HepG2 (cell line): ENCODE results near the gene TSHZ2. TPM values are rescaled to one million over a fixed set of nuclear protein-coding genes. Genes with fewer than 3 reads are reported as not detected.

ENCODE experiments used
- CENPT ChIP-seq: sonication (generic); formaldehyde crosslinking; IDR thresholded peaks from 2 replicates; pipeline ENCODE4 v1.8.0; 2022; ENCODE audit warnings: low read depth, mild to moderate bottlenecking, moderate library complexity, missing genetic modification reagents
- HOXA5 ChIP-seq: sonication (generic); formaldehyde crosslinking; IDR thresholded peaks from 2 replicates; pipeline ENCODE4 v1.4.0; 2020; ENCODE audit warnings: missing genetic modification reagents
- JUN ChIP-seq: sonication (generic); formaldehyde crosslinking; IDR thresholded peaks from 2 replicates; pipeline ENCODE4 v1.4.0; 2020; ENCODE audit warnings: mild to moderate bottlenecking, missing genetic modification reagents
- PITX1 ChIP-seq: sonication (generic); formaldehyde crosslinking; IDR thresholded peaks from 2 replicates; pipeline ENCODE4 v1.5.1; 2020; ENCODE audit warnings: mild to moderate bottlenecking, missing genetic modification reagents
- RARA ChIP-seq: IDR thresholded peaks from 2 replicates; pipeline ENCODE4 v1.6.1; 2016; ENCODE audit warnings: missing genetic modification reagents, missing compliant biosample characterization
- TRIM24 ChIP-seq: sonication (generic); formaldehyde crosslinking; IDR thresholded peaks from 2 replicates; pipeline ENCODE4 v1.8.0; 2022; ENCODE audit warnings: mild to moderate bottlenecking, missing genetic modification reagents
- ZNF264 ChIP-seq: sonication (generic); formaldehyde crosslinking; IDR thresholded peaks from 2 replicates; pipeline ENCODE4 v1.4.0; 2020; ENCODE audit warnings: missing genetic modification reagents
- ZNF562 ChIP-seq: sonication (generic); formaldehyde crosslinking; IDR thresholded peaks from 2 replicates; pipeline ENCODE4 v1.8.0; 2022; ENCODE audit warnings: missing genetic modification reagents, borderline replicate concordance
- polyA plus RNA-seq, 8 experiments: library from polyadenylated mRNA; depleted of rRNA in 3 of 8; stranded (reverse) in 7 of 8; unstranded in 1 of 8; fragments of >200 nt; fragmentation: Illumina TruSeq in 4 of 8; extraction: Trizol in 4 of 8; gene quantifications; 2 replicates each; pipeline versions ENCODE4 v1.2.1 to v1.2.3, GENCODE V29; 2011 to 2016; ENCODE audit warnings: low read depth in 4 of 8, missing spikeins in 1 of 8, mixed read lengths in 1 of 8; ENCODE audit not compliant: insufficient read depth in 1 of 8
- total RNA-seq, 5 experiments: library from RNA; depleted of rRNA; stranded (reverse); fragments of >200 nt; fragmentation: Illumina TruSeq; extraction: Trizol; gene quantifications; 2 replicates each; pipeline ENCODE4 v1.2.3, GENCODE V29; 2016; ENCODE audit warnings: low read depth in 1 of 5
- TF ChIP-seq, protein P1 (sequence below): sonication (generic); formaldehyde crosslinking; IDR thresholded peaks from 2 replicates; pipeline ENCODE4 v1.5.1; 2020; ENCODE audit warnings: missing genetic modification reagents, mild to moderate bottlenecking, borderline replicate concordance
- TF ChIP-seq, protein P2 (sequence below), 2 experiments: fragments of 450-650 bp in 1 of 2; sonication (generic) in 1 of 2; formaldehyde crosslinking; IDR thresholded peaks; 2 replicates each; pipeline versions ENCODE4 v1.5.0 to v1.8.0; 2020 to 2022; ENCODE audit warnings: mild to moderate bottlenecking in 1 of 2, missing genetic modification reagents in 1 of 2
- TF ChIP-seq, protein P3 (sequence below): sonication (generic); formaldehyde crosslinking; IDR thresholded peaks from 2 replicates; pipeline ENCODE4 v1.5.0; 2020; ENCODE audit warnings: mild to moderate bottlenecking, missing genetic modification reagents
- TF ChIP-seq, protein P4 (sequence below): IDR thresholded peaks from 2 replicates; pipeline ENCODE4 v1.6.1; 2016; ENCODE audit warnings: mild to moderate bottlenecking
- TF ChIP-seq, protein P5 (sequence below): sonication (generic); formaldehyde crosslinking; conservative IDR thresholded peaks from 2 replicates; pipeline ENCODE4 v1.4.0; 2020; ENCODE audit warnings: missing genetic modification reagents

The TSHZ2 gene
- total and polyA plus RNA-seq, 2 of the 13 experiments (the other 11 are each of a cell fraction or from before 2014, with no cell fraction given), result 0.01 TPM; not detected in 1

DNA sequence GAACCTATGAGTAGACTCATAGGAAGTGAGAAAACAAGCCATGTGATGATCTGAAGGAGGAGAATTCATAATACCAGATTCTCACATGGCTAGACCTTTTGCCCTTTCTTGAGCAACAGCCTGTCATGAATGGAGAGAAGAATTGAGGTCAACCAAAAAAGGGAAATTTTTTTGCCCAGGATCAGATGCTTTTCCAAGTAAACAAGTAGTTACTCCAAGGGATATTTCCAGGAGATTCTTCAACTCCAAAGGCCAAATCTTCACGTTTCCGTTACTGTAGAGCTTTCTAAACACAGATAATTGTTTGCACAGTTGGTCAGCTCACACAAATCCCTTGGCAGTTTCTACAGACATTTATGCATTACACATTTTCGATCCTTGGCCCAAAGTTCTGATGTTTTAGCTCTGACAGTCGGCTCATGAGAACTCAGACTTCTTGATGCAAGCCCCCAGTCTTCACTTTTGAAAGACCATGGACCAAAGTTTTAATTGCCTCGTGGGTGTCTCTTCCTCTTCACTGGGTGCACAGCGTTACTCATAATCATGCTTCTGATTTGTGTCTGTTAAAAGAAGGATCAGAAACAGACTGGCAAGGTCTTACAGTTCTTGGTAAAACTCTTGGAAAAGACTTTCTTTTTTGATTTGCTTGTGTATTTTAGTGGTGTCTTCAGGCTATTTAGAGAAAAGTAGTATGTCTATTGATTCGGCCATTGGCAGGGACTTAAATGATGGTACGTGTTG lies 115.0 kb downstream of the TSHZ2 start (continued):
- TF ChIP-seq, protein P1, sequence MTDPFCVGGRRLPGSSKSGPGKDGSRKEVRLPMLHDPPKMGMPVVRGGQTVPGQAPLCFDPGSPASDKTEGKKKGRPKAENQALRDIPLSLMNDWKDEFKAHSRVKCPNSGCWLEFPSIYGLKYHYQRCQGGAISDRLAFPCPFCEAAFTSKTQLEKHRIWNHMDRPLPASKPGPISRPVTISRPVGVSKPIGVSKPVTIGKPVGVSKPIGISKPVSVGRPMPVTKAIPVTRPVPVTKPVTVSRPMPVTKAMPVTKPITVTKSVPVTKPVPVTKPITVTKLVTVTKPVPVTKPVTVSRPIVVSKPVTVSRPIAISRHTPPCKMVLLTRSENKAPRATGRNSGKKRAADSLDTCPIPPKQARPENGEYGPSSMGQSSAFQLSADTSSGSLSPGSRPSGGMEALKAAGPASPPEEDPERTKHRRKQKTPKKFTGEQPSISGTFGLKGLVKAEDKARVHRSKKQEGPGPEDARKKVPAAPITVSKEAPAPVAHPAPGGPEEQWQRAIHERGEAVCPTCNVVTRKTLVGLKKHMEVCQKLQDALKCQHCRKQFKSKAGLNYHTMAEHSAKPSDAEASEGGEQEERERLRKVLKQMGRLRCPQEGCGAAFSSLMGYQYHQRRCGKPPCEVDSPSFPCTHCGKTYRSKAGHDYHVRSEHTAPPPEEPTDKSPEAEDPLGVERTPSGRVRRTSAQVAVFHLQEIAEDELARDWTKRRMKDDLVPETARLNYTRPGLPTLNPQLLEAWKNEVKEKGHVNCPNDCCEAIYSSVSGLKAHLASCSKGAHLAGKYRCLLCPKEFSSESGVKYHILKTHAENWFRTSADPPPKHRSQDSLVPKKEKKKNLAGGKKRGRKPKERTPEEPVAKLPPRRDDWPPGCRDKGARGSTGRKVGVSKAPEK, result no peak
- TF ChIP-seq TRIM24 (CRISPR knock-in tag), result 0 out of 2 replicates have a peak, but pooled peaks have one; percentile 19
- 0 out of 2 replicates have a peak, but pooled peaks have one; percentile 42 for TF ChIP-seq PITX1
- TF ChIP-seq, protein P2, sequence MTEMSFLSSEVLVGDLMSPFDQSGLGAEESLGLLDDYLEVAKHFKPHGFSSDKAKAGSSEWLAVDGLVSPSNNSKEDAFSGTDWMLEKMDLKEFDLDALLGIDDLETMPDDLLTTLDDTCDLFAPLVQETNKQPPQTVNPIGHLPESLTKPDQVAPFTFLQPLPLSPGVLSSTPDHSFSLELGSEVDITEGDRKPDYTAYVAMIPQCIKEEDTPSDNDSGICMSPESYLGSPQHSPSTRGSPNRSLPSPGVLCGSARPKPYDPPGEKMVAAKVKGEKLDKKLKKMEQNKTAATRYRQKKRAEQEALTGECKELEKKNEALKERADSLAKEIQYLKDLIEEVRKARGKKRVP (CRISPR knock-in tag; IDR thresholded peaks at IDR 0.05), result peak in 1 of 2 experiments; percentile 47; a peak in 1 of 4 replicates
- TF ChIP-seq, protein P3, sequence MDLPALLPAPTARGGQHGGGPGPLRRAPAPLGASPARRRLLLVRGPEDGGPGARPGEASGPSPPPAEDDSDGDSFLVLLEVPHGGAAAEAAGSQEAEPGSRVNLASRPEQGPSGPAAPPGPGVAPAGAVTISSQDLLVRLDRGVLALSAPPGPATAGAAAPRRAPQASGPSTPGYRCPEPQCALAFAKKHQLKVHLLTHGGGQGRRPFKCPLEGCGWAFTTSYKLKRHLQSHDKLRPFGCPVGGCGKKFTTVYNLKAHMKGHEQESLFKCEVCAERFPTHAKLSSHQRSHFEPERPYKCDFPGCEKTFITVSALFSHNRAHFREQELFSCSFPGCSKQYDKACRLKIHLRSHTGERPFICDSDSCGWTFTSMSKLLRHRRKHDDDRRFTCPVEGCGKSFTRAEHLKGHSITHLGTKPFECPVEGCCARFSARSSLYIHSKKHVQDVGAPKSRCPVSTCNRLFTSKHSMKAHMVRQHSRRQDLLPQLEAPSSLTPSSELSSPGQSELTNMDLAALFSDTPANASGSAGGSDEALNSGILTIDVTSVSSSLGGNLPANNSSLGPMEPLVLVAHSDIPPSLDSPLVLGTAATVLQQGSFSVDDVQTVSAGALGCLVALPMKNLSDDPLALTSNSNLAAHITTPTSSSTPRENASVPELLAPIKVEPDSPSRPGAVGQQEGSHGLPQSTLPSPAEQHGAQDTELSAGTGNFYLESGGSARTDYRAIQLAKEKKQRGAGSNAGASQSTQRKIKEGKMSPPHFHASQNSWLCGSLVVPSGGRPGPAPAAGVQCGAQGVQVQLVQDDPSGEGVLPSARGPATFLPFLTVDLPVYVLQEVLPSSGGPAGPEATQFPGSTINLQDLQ (CRISPR knock-in tag), result no peak
- TF ChIP-seq RARA (CRISPR knock-in tag), result peak; percentile 66
- TF ChIP-seq, protein P4, sequence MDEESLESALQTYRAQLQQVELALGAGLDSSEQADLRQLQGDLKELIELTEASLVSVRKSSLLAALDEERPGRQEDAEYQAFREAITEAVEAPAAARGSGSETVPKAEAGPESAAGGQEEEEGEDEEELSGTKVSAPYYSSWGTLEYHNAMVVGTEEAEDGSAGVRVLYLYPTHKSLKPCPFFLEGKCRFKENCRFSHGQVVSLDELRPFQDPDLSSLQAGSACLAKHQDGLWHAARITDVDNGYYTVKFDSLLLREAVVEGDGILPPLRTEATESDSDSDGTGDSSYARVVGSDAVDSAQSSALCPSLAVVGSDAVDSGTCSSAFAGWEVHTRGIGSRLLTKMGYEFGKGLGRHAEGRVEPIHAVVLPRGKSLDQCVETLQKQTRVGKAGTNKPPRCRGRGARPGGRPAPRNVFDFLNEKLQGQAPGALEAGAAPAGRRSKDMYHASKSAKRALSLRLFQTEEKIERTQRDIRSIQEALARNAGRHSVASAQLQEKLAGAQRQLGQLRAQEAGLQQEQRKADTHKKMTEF, result peak; percentile 51; the same call in 1 of the 2 replicates
- TF ChIP-seq ZNF562 (CRISPR knock-in tag), result no peak
- 0 out of 2 replicates have a peak, but pooled peaks have one; percentile 43 for TF ChIP-seq HOXA5
- TF ChIP-seq CENPT (CRISPR knock-in tag), result no peak
- TF ChIP-seq JUN, result 0 out of 2 replicates have a peak, but pooled peaks have one; percentile 19
- TF ChIP-seq, protein P5, sequence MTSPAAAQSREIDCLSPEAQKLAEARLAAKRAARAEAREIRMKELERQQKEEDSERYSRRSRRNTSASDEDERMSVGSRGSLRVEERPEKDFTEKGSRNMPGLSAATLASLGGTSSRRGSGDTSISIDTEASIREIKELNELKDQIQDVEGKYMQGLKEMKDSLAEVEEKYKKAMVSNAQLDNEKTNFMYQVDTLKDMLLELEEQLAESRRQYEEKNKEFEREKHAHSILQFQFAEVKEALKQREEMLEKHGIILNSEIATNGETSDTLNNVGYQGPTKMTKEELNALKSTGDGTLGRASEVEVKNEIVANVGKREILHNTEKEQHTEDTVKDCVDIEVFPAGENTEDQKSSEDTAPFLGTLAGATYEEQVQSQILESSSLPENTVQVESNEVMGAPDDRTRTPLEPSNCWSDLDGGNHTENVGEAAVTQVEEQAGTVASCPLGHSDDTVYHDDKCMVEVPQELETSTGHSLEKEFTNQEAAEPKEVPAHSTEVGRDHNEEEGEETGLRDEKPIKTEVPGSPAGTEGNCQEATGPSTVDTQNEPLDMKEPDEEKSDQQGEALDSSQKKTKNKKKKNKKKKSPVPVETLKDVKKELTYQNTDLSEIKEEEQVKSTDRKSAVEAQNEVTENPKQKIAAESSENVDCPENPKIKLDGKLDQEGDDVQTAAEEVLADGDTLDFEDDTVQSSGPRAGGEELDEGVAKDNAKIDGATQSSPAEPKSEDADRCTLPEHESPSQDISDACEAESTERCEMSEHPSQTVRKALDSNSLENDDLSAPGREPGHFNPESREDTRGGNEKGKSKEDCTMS (CRISPR knock-in tag), result no peak
- TF ChIP-seq ZNF264 (CRISPR knock-in tag), result 0 out of 2 replicates have a peak, but pooled peaks have one; percentile 18
